Measurements from ENCODE around the gene RHBDF1. TPM values are rescaled to one million over a fixed set of nuclear protein-coding genes. Genes with fewer than 3 reads are reported as not detected.

Gene RHBDF1
- polyA plus RNA-seq, 2 donors = 36.6 to 56.0 TPM

GRCh38 chr16:112153-112840 lies 39.9 kb upstream of the RHBDF1 start:
- H3K27me3 ChIP-seq (ENCODE audit: control insufficient read depth in 1 of 2, insufficient read depth in 2 of 2, low read length in 2 of 2) = no peaks in the 10 kb centered on the region
- peaks cover 8 to 17% of the 10 kb centered on the region in 2 donors for H3K36me3 ChIP-seq (ENCODE audit: control insufficient read depth in 2 of 2, insufficient read depth in 2 of 2, low read length in 1 of 2)
- 93% methylated on average over 21 of the region's 21 CpGs for WGBS, 2 donors
- no peak overlapping the region for H3K27ac ChIP-seq (ENCODE audit: low read depth in 2 of 2, low read length in 1 of 2)
- no peak overlapping the region for H3K4me3 ChIP-seq (ENCODE audit: low read depth in 1 of 2, low read length in 2 of 2)
- peaks cover 0 to 4% of the 10 kb centered on the region in 2 donors for H3K4me1 ChIP-seq (ENCODE audit: control insufficient read depth in 2 of 2, insufficient read depth in 2 of 2, low read length in 1 of 2)
- peaks cover 0 to 1% of the 10 kb centered on the region in 2 donors for H3K9me3 ChIP-seq (ENCODE audit: control insufficient read depth in 2 of 2, insufficient read depth in 1 of 2, low read depth in 1 of 2, low read length in 1 of 2)

GRCh38 chr16:106623-107324 lies 34.3 kb upstream of the RHBDF1 start:
- peaks cover 3 to 4% of the 10 kb centered on the region in 2 donors for H3K36me3 ChIP-seq (ENCODE audit: control insufficient read depth in 2 of 2, insufficient read depth in 2 of 2, low read length in 1 of 2)

DNA sequence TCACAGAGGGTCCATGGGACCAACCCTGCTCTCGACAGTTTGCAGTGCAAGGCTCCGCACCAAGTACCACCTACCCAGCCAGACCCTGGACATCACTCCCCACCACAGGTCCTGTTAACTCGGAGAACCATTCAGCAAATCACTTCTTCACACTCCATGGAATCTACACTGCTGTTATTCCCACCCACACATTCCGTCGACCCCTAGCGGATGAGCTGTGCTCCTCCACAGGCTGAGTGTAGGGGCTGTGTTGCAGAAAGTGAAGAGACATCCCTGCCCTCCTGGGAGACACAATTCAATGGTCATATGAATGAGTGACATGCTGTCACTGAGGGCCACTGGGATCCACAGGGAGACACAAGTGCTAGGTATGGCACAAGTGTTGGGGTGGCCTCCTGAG lies 33.1 kb upstream of the RHBDF1 start:
- Histone ChIP-seq H3K27ac (ENCODE audit: low read depth in 2 of 2, low read length in 1 of 2) (no peak overlapping the region), H3K36me3 (ENCODE audit: control insufficient read depth in 2 of 2, insufficient read depth in 2 of 2, low read length in 1 of 2) (peaks cover 3 to 4% of the 10 kb centered on the region in 2 donors), H3K4me1 (ENCODE audit: control insufficient read depth in 2 of 2, insufficient read depth in 2 of 2, low read length in 1 of 2) (no peaks in the 10 kb centered on the region), H3K27me3 (ENCODE audit: control insufficient read depth in 1 of 2, insufficient read depth in 2 of 2, low read length in 2 of 2) (no peaks in the 10 kb centered on the region), H3K9me3 (ENCODE audit: control insufficient read depth in 2 of 2, insufficient read depth in 1 of 2, low read depth in 1 of 2, low read length in 1 of 2) (no peaks in the 10 kb centered on the region), H3K4me3 (ENCODE audit: low read depth in 1 of 2, low read length in 2 of 2) (no peak overlapping the region)
- 89 to 92% methylated on average over 6 of the region's 6 CpGs for WGBS, 2 donors

More at GRCh38 chr16:106623-107324, 34.3 kb upstream of the RHBDF1 start:
- Histone ChIP-seq H3K4me3 (ENCODE audit: low read depth in 1 of 2, low read length in 2 of 2) (no peak overlapping the region), H3K9me3 (ENCODE audit: control insufficient read depth in 2 of 2, insufficient read depth in 1 of 2, low read depth in 1 of 2, low read length in 1 of 2) (no peaks in the 10 kb centered on the region), H3K27me3 (ENCODE audit: control insufficient read depth in 1 of 2, insufficient read depth in 2 of 2, low read length in 2 of 2) (no peaks in the 10 kb centered on the region), H3K27ac (ENCODE audit: low read depth in 2 of 2, low read length in 1 of 2) (no peak overlapping the region), H3K4me1 (ENCODE audit: control insufficient read depth in 2 of 2, insufficient read depth in 2 of 2, low read length in 1 of 2) (no peaks in the 10 kb centered on the region)
- WGBS, 2 donors = 28 to 32% methylated on average over 6 of the region's 6 CpGs

DNA sequence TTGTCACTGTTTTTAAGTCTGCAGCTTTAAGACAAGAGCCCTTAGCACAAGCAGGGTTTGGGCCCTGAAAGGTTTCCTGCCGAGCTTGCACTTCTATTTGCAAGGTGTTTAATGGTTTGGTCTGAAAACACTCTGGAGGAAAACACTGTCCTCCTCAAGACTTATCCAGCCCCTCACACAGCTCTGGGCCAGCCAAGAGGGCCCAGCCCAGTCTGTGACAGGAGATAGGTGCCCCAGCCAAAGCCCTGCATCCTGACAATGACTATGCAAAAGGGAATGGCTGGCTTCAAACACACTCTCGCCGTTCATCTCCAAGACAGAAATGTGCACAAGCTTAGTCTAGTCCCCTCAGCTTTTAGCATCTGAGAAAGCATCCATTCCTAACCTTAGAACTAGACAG lies 32.5 kb upstream of the RHBDF1 start:
- no peaks in the 10 kb centered on the region for H3K27me3 ChIP-seq (ENCODE audit: control insufficient read depth in 1 of 2, insufficient read depth in 2 of 2, low read length in 2 of 2)
- no peaks in the 10 kb centered on the region for H3K4me1 ChIP-seq (ENCODE audit: control insufficient read depth in 2 of 2, insufficient read depth in 2 of 2, low read length in 1 of 2)
- no peak overlapping the region for H3K4me3 ChIP-seq (ENCODE audit: low read depth in 1 of 2, low read length in 2 of 2)
- peaks cover 4 to 5% of the 10 kb centered on the region in 2 donors for H3K36me3 ChIP-seq (ENCODE audit: control insufficient read depth in 2 of 2, insufficient read depth in 2 of 2, low read length in 1 of 2)
- WGBS, 2 donors = 83 to 91% methylated on average over 3 of the region's 3 CpGs
- H3K9me3 ChIP-seq (ENCODE audit: control insufficient read depth in 2 of 2, insufficient read depth in 1 of 2, low read depth in 1 of 2, low read length in 1 of 2) = no peaks in the 10 kb centered on the region
- no peak overlapping the region for H3K27ac ChIP-seq (ENCODE audit: low read depth in 2 of 2, low read length in 1 of 2)

- Histone ChIP-seq H3K4me1 (ENCODE audit: control insufficient read depth in 2 of 2, insufficient read depth in 2 of 2, low read length in 1 of 2) (no peaks in the 10 kb centered on the region), H3K36me3 (ENCODE audit: control insufficient read depth in 2 of 2, insufficient read depth in 2 of 2, low read length in 1 of 2) (peaks cover 5% of the 10 kb centered on the region in 2 donors), H3K9me3 (ENCODE audit: control insufficient read depth in 2 of 2, insufficient read depth in 1 of 2, low read depth in 1 of 2, low read length in 1 of 2) (no peaks in the 10 kb centered on the region), H3K27ac (ENCODE audit: low read depth in 2 of 2, low read length in 1 of 2) (no peak overlapping the region), H3K27me3 (ENCODE audit: control insufficient read depth in 1 of 2, insufficient read depth in 2 of 2, low read length in 2 of 2) (no peaks in the 10 kb centered on the region), H3K4me3 (ENCODE audit: low read depth in 1 of 2, low read length in 2 of 2) (no peak overlapping the region)
- 76 to 92% methylated on average over 5 of the region's 5 CpGs for WGBS, 2 donors
Observed at GRCh38 chr16:104355-104754, 31.9 kb upstream of the RHBDF1 start.

- Histone ChIP-seq H3K27ac (ENCODE audit: low read depth in 2 of 2, low read length in 1 of 2) (no peak overlapping the region), H3K27me3 (ENCODE audit: control insufficient read depth in 1 of 2, insufficient read depth in 2 of 2, low read length in 2 of 2) (no peaks in the 10 kb centered on the region), H3K4me3 (ENCODE audit: low read depth in 1 of 2, low read length in 2 of 2) (no peak overlapping the region), H3K9me3 (ENCODE audit: control insufficient read depth in 2 of 2, insufficient read depth in 1 of 2, low read depth in 1 of 2, low read length in 1 of 2) (no peaks in the 10 kb centered on the region), H3K36me3 (ENCODE audit: control insufficient read depth in 2 of 2, insufficient read depth in 2 of 2, low read length in 1 of 2) (peaks cover 5 to 8% of the 10 kb centered on the region in 2 donors), H3K4me1 (ENCODE audit: control insufficient read depth in 2 of 2, insufficient read depth in 2 of 2, low read length in 1 of 2) (no peaks in the 10 kb centered on the region)
- WGBS, 2 donors = 71 to 78% methylated on average over 19 of the region's 19 CpGs
Observed at GRCh38 chr16:102060-102855, 29.8 kb upstream of the RHBDF1 start.

DNA sequence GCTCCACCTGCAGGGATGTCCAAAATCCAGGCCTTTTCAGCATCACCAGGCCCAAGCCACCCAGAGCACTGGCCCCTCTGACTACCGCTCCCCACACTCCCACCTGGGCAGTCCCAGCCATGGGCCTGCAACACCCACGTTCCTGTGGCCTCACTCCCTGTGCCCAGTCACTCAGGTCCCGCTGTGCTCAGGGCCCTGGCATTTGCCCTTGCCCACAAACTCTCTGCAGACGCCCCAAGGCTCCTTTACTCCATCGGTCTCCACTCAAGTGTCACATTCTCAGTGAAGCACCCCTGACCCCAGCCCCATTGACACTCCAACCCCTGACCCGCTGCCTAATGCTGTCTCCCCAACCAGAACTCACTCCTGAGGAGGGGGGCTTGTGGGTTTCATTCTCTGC lies 29.2 kb upstream of the RHBDF1 start:
- Histone ChIP-seq H3K4me1 (ENCODE audit: control insufficient read depth in 2 of 2, insufficient read depth in 2 of 2, low read length in 1 of 2) (no peaks in the 10 kb centered on the region), H3K36me3 (ENCODE audit: control insufficient read depth in 2 of 2, insufficient read depth in 2 of 2, low read length in 1 of 2) (peaks cover 5 to 8% of the 10 kb centered on the region in 2 donors), H3K4me3 (ENCODE audit: low read depth in 1 of 2, low read length in 2 of 2) (no peak overlapping the region), H3K27ac (ENCODE audit: low read depth in 2 of 2, low read length in 1 of 2) (no peak overlapping the region), H3K9me3 (ENCODE audit: control insufficient read depth in 2 of 2, insufficient read depth in 1 of 2, low read depth in 1 of 2, low read length in 1 of 2) (no peaks in the 10 kb centered on the region), H3K27me3 (ENCODE audit: control insufficient read depth in 1 of 2, insufficient read depth in 2 of 2, low read length in 2 of 2) (no peaks in the 10 kb centered on the region)
- WGBS, 2 donors = 82 to 88% methylated on average over 6 of the region's 6 CpGs

DNA sequence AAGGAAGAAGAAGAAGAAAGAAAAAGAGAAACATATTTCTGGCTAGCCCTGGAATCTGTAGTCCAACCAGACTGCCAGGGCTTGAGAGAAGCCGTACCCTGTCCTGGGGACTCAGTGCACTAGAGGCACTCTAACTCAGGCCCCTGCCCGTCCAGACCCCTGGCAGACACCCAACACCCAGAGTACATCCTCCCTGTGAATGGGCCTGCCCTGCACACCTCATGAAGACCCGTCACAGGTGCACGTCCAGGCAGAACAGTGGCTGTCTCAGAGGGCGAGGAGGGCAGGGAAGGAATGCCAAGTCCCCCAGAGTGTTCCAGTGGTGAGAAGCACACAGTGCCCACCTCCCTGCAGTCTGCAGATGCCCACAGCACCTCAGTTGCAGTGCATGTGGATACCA lies 28.6 kb upstream of the RHBDF1 start:
- Histone ChIP-seq H3K27me3 (ENCODE audit: control insufficient read depth in 1 of 2, insufficient read depth in 2 of 2, low read length in 2 of 2) (no peaks in the 10 kb centered on the region), H3K36me3 (ENCODE audit: control insufficient read depth in 2 of 2, insufficient read depth in 2 of 2, low read length in 1 of 2) (peaks cover 5 to 8% of the 10 kb centered on the region in 2 donors), H3K27ac (ENCODE audit: low read depth in 2 of 2, low read length in 1 of 2) (no peak overlapping the region), H3K4me1 (ENCODE audit: control insufficient read depth in 2 of 2, insufficient read depth in 2 of 2, low read length in 1 of 2) (no peaks in the 10 kb centered on the region), H3K4me3 (ENCODE audit: low read depth in 1 of 2, low read length in 2 of 2) (no peak overlapping the region), H3K9me3 (ENCODE audit: control insufficient read depth in 2 of 2, insufficient read depth in 1 of 2, low read depth in 1 of 2, low read length in 1 of 2) (no peaks in the 10 kb centered on the region)
- WGBS, 2 donors = 81 to 88% methylated on average over 5 of the region's 5 CpGs

DNA sequence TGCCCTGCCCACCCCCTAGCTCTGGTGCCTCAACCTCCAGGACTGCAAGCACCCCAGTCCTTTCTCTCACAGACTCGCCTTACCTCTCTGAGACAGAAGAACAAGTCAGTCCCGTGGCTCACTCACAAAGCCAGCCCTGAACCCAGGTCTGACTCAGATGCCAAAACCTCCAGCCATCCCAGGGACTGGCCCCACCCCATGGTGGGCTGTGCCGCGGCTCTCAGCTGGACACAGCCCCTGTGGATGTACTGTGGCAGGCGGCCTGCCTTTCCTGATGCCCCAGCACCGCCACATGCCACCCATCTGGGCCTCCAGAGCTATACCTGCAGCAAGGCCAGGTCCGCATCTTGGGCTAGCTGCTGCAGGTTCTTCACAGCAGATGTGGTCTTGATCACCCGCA lies 25.4 kb upstream of the RHBDF1 start:
- 89 to 90% methylated on average over 8 of the region's 8 CpGs for WGBS, 2 donors

More for the DNA sequence above, 25.4 kb upstream of the RHBDF1 start:
- Histone ChIP-seq H3K4me3 (ENCODE audit: low read depth in 1 of 2, low read length in 2 of 2) (no peak overlapping the region), H3K4me1 (ENCODE audit: control insufficient read depth in 2 of 2, insufficient read depth in 2 of 2, low read length in 1 of 2) (no peaks in the 10 kb centered on the region), H3K27ac (ENCODE audit: low read depth in 2 of 2, low read length in 1 of 2) (no peak overlapping the region), H3K9me3 (ENCODE audit: control insufficient read depth in 2 of 2, insufficient read depth in 1 of 2, low read depth in 1 of 2, low read length in 1 of 2) (no peaks in the 10 kb centered on the region), H3K27me3 (ENCODE audit: control insufficient read depth in 1 of 2, insufficient read depth in 2 of 2, low read length in 2 of 2) (no peaks in the 10 kb centered on the region), H3K36me3 (ENCODE audit: control insufficient read depth in 2 of 2, insufficient read depth in 2 of 2, low read length in 1 of 2) (peaks cover 5 to 16% of the 10 kb centered on the region in 2 donors)

All from esophagus (tissue), 2 donors.